Measurements from ENCODE around the gene ITM2C.

The ITM2C gene

DNA sequence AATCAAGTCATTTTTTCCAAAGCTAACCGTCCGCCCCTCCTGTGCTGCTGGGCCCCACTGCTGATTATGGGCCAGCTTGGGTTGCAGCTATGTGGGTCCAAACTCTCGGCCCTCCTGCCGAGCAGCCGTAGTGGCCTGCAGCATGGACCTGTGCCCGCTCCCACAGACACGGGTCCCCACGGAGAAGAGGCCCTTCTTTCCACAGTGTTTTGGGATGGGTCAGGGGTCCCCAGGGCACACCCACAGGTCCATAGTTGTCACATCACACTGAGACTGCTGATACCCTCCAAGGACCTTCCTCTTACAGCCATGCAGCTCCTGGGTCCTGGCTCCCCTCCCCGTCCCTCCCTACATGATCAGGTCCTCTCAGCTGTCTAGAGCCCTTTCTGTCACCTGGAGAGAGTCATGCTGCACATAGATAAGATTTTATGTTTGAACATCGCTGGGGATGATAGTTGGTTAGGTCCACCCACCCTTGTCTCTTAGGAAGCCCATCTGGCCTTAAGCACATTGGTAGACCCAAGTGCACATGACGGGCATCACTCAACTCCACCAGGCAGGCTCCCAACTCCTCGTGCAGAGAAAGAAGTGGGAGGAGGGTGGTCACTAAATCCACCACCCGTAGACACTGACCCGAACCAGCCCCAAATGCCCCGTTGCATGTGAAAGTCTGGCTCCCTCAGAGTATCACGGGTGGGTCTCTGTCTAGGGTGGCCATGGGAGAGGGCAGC is 42.8 kb downstream of the ITM2C start:
- ChIA-PET CTCF (interaction anchor here (0.7 to 1.5 kb wide), 3 partner anchors 9 to 385 kb away, joined by 3 read pairs; no protein-coding TSS in a partner anchor), POLR2A (no interaction called here)
- no peak overlapping the region for H3K4me3 ChIP-seq (ENCODE audit: low read depth, low read length)
- H3K4me1 ChIP-seq (ENCODE audit: control insufficient read depth, insufficient read depth, low read length), result no peaks in the 10 kb centered on the region
- TF ChIP-seq ZNF555 (tag by site-specific recombination; conservative IDR thresholded peaks at IDR 0.05), result no peak
- TF ChIP-seq GLIS1 (tag by site-specific recombination; IDR thresholded peaks at IDR 0.05), result no peak
- TF ChIP-seq ZBTB48 (tag by site-specific recombination; IDR thresholded peaks at IDR 0.05), result no peak
- TF ChIP-seq ZNF140 (tag by site-specific recombination; IDR thresholded peaks at IDR 0.05), result no peak
- TF ChIP-seq ZNF112 (tag by site-specific recombination; IDR thresholded peaks at IDR 0.05), result no peak
- TF ChIP-seq MEIS1 (CRISPR knock-in tag; IDR thresholded peaks at IDR 0.05; ENCODE audit: borderline replicate concordance), result no peak
- TF ChIP-seq ZNF585B (tag by site-specific recombination; IDR thresholded peaks at IDR 0.05), result no peak
- TF ChIP-seq, protein P1, sequence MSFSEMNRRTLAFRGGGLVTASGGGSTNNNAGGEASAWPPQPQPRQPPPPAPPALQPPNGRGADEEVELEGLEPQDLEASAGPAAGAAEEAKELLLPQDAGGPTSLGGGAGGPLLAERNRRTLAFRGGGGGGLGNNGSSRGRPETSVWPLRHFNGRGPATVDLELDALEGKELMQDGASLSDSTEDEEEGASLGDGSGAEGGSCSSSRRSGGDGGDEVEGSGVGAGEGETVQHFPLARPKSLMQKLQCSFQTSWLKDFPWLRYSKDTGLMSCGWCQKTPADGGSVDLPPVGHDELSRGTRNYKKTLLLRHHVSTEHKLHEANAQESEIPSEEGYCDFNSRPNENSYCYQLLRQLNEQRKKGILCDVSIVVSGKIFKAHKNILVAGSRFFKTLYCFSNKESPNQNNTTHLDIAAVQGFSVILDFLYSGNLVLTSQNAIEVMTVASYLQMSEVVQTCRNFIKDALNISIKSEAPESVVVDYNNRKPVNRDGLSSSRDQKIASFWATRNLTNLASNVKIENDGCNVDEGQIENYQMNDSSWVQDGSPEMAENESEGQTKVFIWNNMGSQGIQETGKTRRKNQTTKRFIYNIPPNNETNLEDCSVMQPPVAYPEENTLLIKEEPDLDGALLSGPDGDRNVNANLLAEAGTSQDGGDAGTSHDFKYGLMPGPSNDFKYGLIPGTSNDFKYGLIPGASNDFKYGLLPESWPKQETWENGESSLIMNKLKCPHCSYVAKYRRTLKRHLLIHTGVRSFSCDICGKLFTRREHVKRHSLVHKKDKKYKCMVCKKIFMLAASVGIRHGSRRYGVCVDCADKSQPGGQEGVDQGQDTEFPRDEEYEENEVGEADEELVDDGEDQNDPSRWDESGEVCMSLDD (tag by site-specific recombination; IDR thresholded peaks at IDR 0.05), result no peak
- no peak for TF ChIP-seq SP7 (tag by site-specific recombination; IDR thresholded peaks at IDR 0.05)
- TF ChIP-seq, protein P2, sequence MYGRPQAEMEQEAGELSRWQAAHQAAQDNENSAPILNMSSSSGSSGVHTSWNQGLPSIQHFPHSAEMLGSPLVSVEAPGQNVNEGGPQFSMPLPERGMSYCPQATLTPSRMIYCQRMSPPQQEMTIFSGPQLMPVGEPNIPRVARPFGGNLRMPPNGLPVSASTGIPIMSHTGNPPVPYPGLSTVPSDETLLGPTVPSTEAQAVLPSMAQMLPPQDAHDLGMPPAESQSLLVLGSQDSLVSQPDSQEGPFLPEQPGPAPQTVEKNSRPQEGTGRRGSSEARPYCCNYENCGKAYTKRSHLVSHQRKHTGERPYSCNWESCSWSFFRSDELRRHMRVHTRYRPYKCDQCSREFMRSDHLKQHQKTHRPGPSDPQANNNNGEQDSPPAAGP (tag by site-specific recombination; IDR thresholded peaks at IDR 0.05), result no peak
- TF ChIP-seq, protein P3, sequence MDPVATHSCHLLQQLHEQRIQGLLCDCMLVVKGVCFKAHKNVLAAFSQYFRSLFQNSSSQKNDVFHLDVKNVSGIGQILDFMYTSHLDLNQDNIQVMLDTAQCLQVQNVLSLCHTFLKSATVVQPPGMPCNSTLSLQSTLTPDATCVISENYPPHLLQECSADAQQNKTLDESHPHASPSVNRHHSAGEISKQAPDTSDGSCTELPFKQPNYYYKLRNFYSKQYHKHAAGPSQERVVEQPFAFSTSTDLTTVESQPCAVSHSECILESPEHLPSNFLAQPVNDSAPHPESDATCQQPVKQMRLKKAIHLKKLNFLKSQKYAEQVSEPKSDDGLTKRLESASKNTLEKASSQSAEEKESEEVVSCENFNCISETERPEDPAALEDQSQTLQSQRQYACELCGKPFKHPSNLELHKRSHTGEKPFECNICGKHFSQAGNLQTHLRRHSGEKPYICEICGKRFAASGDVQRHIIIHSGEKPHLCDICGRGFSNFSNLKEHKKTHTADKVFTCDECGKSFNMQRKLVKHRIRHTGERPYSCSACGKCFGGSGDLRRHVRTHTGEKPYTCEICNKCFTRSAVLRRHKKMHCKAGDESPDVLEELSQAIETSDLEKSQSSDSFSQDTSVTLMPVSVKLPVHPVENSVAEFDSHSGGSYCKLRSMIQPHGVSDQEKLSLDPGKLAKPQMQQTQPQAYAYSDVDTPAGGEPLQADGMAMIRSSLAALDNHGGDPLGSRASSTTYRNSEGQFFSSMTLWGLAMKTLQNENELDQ (tag by site-specific recombination; IDR thresholded peaks at IDR 0.05; ENCODE audit: low read depth), result no peak
- no peaks in the 10 kb centered on the region for H3K9me3 ChIP-seq (ENCODE audit: control insufficient read depth, insufficient read depth, low read depth, low read length)
- no peaks in the 10 kb centered on the region for H3K36me3 ChIP-seq (ENCODE audit: control insufficient read depth in 2 of 2, insufficient read depth in 1 of 2, low read length in 2 of 2)
- no peak overlapping the region for H3K27ac ChIP-seq (ENCODE audit: extremely low read depth, low read depth, low read length)

DNA sequence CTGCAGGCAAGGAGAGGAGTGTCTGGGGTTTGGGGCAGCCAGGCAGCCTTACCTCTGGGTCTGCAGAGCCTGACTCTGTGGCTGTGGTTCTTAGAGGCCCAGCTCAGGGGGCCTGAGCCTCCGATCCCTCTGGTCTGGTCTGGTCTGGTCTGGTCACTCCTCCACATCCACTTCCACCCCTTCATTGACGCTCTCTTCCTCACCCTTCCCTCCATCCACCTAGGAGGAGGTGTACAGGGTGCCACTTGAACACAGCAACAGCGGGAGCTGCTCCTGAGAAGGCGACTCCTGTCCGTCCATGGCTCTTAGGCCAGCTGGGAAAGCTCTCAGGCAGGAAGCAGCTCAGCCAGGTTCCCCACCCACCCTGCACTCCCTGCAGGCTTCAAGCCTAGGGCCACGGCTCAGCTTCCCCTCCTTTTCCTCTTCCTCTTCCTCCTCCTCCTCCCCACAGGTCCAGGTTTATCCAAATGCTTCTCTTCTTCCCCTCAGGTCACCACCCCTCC is 43.4 kb downstream of the ITM2C start:
- no peak overlapping the region for H3K4me3 ChIP-seq (ENCODE audit: low read depth, low read length)
- TF ChIP-seq, protein P4, sequence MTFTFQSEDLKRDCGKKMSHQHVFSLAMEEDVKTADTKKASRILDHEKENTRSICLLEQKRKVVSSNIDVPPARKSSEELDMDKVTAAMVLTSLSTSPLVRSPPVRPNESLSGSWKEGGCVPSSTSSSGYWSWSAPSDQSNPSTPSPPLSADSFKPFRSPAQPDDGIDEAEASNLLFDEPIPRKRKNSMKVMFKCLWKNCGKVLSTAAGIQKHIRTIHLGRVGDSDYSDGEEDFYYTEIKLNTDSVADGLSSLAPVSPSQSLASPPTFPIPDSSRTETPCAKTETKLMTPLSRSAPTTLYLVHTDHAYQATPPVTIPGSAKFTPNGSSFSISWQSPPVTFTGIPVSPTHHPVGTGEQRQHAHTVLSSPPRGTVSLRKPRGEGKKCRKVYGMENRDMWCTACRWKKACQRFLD (tag by site-specific recombination; IDR thresholded peaks at IDR 0.05), result no peak
- TF ChIP-seq ZNF510 (tag by site-specific recombination; IDR thresholded peaks at IDR 0.05; ENCODE audit: insufficient replicate concordance), result no peak
- no peak for TF ChIP-seq ZNF768 (tag by site-specific recombination; IDR thresholded peaks at IDR 0.05)
- TF ChIP-seq ZNF660 (tag by site-specific recombination; IDR thresholded peaks at IDR 0.05), result no peak
- TF ChIP-seq KLF9 (tag by site-specific recombination; IDR thresholded peaks at IDR 0.05; ENCODE audit: low read depth), result no peak
- TF ChIP-seq ZNF530 (tag by site-specific recombination; IDR thresholded peaks at IDR 0.05; ENCODE audit: low read depth), result no peak
- TF ChIP-seq ZNF202 (tag by site-specific recombination; IDR thresholded peaks at IDR 0.05; ENCODE audit: borderline replicate concordance), result no peak
- no peak for TF ChIP-seq ZEB2 (tag by site-specific recombination; IDR thresholded peaks at IDR 0.05)
- TF ChIP-seq MYNN (tag by site-specific recombination; IDR thresholded peaks at IDR 0.05; ENCODE audit: borderline replicate concordance), result no peak
- TF ChIP-seq ZFP41 (tag by site-specific recombination; IDR thresholded peaks at IDR 0.05; ENCODE audit: borderline replicate concordance), result no peak
- H3K27ac ChIP-seq (ENCODE audit: extremely low read depth, low read depth, low read length), result no peak overlapping the region
- POLR2A ChIA-PET, result no interaction called here
- CTCF ChIA-PET, result interaction anchor here (1.5 kb wide), 1 partner anchor 9 kb away, joined by 3 read pairs; no protein-coding TSS in a partner anchor
- no peaks in the 10 kb centered on the region for H3K4me1 ChIP-seq (ENCODE audit: control insufficient read depth, insufficient read depth, low read length)
- no peaks in the 10 kb centered on the region for H3K36me3 ChIP-seq (ENCODE audit: control insufficient read depth in 2 of 2, insufficient read depth in 1 of 2, low read length in 2 of 2)
- no peaks in the 10 kb centered on the region for H3K9me3 ChIP-seq (ENCODE audit: control insufficient read depth, insufficient read depth, low read depth, low read length)

Measured in HEK293 (cell line).